Breast epithelium (tissue), 4 donors: ENCODE results near the gene HIP1. TPM values are rescaled to one million over a fixed set of nuclear protein-coding genes. Genes with fewer than 3 reads are reported as not detected.

Experiments
- DNase-seq, 2 donors: peaks; one replicate each; pipeline ENCODE4 v3.0.0-alpha.2; 2019; ENCODE audit warnings: low spot score in 2 of 2
- H3K27ac ChIP-seq, 2 donors: fragments of 200-600 bp; sonication (generic) in 1 of 2; one replicate each; pipeline ENCODE4 v1.5.1; 2016 to 2019; ENCODE audit warnings: mild to moderate bottlenecking in 1 of 2
- H3K27me3 ChIP-seq, 2 donors: fragments of 200-600 bp; sonication (generic) in 1 of 2; one replicate each; pipeline versions ENCODE4 v1.5.1 to v1.6.0; 2017 to 2019; ENCODE audit warnings: control low read depth in 1 of 2, mild to moderate bottlenecking in 1 of 2
- H3K36me3 ChIP-seq: fragments of 200-600 bp; one replicate; pipeline ENCODE4 v1.5.1; 2019
- H3K4me1 ChIP-seq, 2 donors: fragments of 200-600 bp; sonication (generic); one replicate each; pipeline ENCODE4 v1.5.1; 2016 to 2019; ENCODE audit warnings: control low read depth in 1 of 2
- H3K4me3 ChIP-seq, 3 donors: fragments of 200-600 bp; sonication (generic); 1 replicate in 2 of 3; 2 replicates in 1 of 3; pipeline ENCODE4 v1.5.1; 2016 to 2019; ENCODE audit warnings: mild to moderate bottlenecking in 3 of 3, moderate library complexity in 2 of 3
- H3K9me3 ChIP-seq, 2 donors: fragments of 200-600 bp; sonication (generic) in 1 of 2; one replicate each; pipeline ENCODE4 v1.5.1; 2016 to 2019; ENCODE audit warnings: control low read depth in 1 of 2
- POLR2A ChIP-seq: fragments of 450-650 bp; IDR thresholded peaks from one replicate; pipeline ENCODE4 v1.6.1; 2016; ENCODE audit warnings: antibody characterized with exemption, mild to moderate bottlenecking, moderate library complexity
- POLR2AphosphoS5 ChIP-seq, 3 donors: sonication (generic); formaldehyde crosslinking; IDR thresholded peaks; one replicate each; pipeline ENCODE4 v1.6.1; 2017; ENCODE audit warnings: antibody characterized with exemption in 3 of 3
- intact Hi-C: fragments of 100-400 bp; cut with DNase I; formaldehyde crosslinking; loops from one replicate; pipeline ENCODE4 v1.15.1; 2023; ENCODE audit warnings: low total_unique reads
- total RNA-seq, 3 donors: library from RNA; depleted of rRNA; stranded (reverse); fragments of >200 nt; gene quantifications; one replicate each; pipeline ENCODE4 v1.1.0, GENCODE V29; 2016
- TF ChIP-seq, protein P1 (sequence below), 3 donors: fragments of 450-650 bp; IDR thresholded peaks; one replicate each; pipeline ENCODE4 v1.5.1; 2016 to 2017; ENCODE audit warnings: antibody characterized with exemption in 3 of 3, mild to moderate bottlenecking in 3 of 3, moderate library complexity in 3 of 3

The HIP1 gene
- total RNA-seq, 3 donors from 2014 or later, result 20.6 to 24.6 (median 23.8) TPM

DNA sequence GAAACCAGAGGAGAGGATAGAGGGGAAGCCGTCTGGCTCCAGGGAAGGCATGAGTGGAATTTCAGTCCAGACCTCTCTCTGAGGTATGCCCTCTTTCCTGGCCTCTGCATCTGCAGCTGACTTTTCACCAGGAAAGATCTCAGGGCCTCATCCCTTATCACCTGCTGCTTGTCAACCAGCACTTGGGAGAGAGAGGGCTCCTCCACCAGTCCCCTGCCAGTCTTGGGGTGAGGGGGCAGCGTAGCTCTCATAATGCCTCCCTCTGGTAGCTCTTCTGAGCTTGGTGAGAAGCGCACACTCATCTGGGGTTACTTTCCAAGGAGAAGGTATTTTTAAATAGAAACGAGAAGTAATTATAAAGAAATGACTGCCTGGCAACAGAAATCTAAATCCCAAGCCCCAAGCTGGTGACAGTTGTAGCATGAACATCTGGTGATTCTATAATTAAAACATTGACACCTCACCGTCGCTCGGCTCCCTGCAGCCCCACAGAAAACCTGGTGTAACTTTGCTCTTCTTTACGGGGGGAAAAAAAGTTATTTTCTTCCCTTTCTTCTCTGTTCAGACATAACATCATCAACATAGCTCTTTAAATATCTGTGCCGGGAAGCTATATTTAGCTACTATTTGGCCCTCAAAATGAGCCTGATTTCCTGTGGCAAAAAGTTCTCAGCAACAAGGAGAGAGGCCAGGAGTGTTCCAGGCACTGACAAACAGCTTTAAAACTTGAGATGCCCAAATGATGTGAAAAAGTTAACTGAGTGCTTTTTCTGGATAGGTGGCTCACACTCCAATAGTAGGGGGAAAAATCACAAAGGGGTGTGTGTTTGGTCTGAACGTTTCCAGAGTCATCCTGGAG lies 26.9 kb downstream of the HIP1 start:
- Histone ChIP-seq H3K9me3 (peaks cover 12 to 26% of the 10 kb centered on the region in 2 donors), H3K4me3 (no peak overlapping the region), H3K36me3 (no peaks in the 10 kb centered on the region), H3K4me1 (no peaks in the 10 kb centered on the region), H3K27me3 (no peaks in the 10 kb centered on the region), H3K27ac (peak overlapping the region in 1 of 2 donors; percentile 36)
- no peak for TF ChIP-seq POLR2A
- TF ChIP-seq, protein P1, sequence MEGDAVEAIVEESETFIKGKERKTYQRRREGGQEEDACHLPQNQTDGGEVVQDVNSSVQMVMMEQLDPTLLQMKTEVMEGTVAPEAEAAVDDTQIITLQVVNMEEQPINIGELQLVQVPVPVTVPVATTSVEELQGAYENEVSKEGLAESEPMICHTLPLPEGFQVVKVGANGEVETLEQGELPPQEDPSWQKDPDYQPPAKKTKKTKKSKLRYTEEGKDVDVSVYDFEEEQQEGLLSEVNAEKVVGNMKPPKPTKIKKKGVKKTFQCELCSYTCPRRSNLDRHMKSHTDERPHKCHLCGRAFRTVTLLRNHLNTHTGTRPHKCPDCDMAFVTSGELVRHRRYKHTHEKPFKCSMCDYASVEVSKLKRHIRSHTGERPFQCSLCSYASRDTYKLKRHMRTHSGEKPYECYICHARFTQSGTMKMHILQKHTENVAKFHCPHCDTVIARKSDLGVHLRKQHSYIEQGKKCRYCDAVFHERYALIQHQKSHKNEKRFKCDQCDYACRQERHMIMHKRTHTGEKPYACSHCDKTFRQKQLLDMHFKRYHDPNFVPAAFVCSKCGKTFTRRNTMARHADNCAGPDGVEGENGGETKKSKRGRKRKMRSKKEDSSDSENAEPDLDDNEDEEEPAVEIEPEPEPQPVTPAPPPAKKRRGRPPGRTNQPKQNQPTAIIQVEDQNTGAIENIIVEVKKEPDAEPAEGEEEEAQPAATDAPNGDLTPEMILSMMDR (IDR thresholded peaks at IDR 0.05), result no peak
- no peak for TF ChIP-seq POLR2AphosphoS5 (IDR thresholded peaks at IDR 0.05)
- no peak for DNase-seq
- intact Hi-C loops, result no loop called here

DNA sequence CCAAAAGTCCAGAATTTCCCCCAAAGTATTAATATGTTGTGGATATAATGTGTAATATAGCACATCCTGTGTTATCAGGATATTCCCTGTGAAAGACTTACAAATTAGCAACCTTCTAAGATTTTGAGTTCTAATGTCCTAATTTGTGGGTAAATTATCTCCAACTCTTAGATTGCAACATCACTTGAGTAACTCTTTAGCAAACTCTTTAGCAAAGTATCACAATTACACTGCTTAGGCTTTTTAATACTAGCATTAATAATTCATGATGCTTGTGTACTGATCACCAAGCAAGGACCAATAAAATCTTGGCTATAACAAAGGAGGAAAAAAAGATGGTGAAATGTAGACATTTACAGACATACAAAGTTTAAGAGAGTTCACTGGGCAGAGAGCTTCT lies 27.7 kb downstream of the HIP1 start:
- Histone ChIP-seq H3K36me3 (no peaks in the 10 kb centered on the region), H3K4me3 (no peak overlapping the region), H3K27ac (no peak overlapping the region), H3K4me1 (no peaks in the 10 kb centered on the region), H3K9me3 (peaks cover 12 to 26% of the 10 kb centered on the region in 2 donors), H3K27me3 (no peaks in the 10 kb centered on the region)
- DNase-seq, result no peak
- TF ChIP-seq POLR2A, result no peak
- intact Hi-C loops, result no loop called here

DNA sequence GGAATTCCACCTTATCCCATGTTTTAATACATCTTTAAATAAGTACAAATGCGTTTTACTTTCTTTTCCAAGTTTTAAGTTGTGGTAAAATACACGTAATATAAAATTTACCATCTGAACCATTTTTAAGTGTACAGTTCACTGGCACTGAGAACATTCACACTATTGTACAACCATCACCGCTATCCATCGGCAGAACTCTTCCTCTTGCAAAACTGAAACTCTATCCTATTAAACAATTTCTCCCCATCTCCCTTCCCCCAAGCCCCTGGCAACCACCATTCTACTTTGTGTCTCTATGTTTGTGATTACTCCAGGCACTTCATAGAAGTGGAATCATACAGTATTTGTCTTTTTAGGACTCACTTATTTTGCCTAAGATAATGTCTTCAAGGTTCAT lies 33.8 kb downstream of the HIP1 start:
- H3K27ac ChIP-seq, result no peak overlapping the region
- H3K9me3 ChIP-seq, result peaks cover 5 to 8% of the 10 kb centered on the region in 2 donors
- H3K4me3 ChIP-seq, result no peak overlapping the region
- intact Hi-C loops, result no loop called here
- H3K27me3 ChIP-seq, result no peaks in the 10 kb centered on the region
- no peaks in the 10 kb centered on the region for H3K4me1 ChIP-seq
- TF ChIP-seq POLR2AphosphoS5 (IDR thresholded peaks at IDR 0.05), result no peak
- TF ChIP-seq, protein P1 (IDR thresholded peaks at IDR 0.05), result no peak
- TF ChIP-seq POLR2A, result no peak
- DNase-seq, result no peak
- no peaks in the 10 kb centered on the region for H3K36me3 ChIP-seq

DNA sequence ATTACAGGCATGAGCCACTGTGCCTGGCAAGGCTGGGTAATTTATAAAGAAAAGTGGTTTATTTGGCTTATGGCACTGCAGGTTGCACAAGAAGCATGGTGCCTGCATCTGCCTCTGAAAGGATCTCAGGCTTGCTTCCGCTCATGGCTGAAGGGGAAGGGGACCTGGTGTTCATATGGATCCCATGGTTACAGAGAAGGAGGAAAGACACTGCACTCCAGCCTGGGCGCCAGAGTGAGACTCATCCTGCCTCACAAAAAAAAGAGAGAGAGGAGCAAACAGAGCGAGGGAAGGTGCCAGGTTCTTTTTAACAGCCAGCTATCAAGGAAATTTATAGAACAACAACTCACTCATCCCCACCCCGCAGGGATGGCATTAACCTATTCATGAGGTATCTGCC lies 36.2 kb downstream of the HIP1 start:
- intact Hi-C loops, result no loop called here
- Histone ChIP-seq H3K4me1 (no peaks in the 10 kb centered on the region), H3K27me3 (no peaks in the 10 kb centered on the region), H3K36me3 (no peaks in the 10 kb centered on the region), H3K9me3 (no peaks in the 10 kb centered on the region), H3K4me3 (no peak overlapping the region), H3K27ac (no peak overlapping the region)
- TF ChIP-seq POLR2AphosphoS5 (IDR thresholded peaks at IDR 0.05) (no peak), POLR2A (no peak)
- TF ChIP-seq, protein P1 (IDR thresholded peaks at IDR 0.05), result no peak
- no peak for DNase-seq

DNA sequence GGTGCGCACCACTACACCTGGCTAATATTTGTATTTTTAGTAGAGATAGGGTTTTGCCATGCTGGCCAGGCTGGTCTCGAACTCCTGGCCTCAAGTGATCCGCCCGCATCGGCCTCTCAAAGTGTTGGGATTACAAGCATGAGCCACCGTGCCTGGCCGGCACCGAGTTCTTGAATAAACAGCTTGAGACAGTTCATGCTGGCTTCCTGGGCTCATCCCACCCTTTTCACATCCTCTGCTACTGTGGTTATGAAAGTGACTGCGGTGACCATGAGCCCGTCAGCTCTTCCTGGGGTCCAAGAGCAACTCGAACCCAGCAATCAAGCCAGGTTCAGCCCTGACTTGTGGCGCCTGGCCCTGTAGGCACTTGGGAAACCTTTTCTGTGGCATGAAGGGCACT lies 38.7 kb downstream of the HIP1 start:
- Histone ChIP-seq H3K27ac (no peak overlapping the region), H3K9me3 (no peaks in the 10 kb centered on the region), H3K36me3 (no peaks in the 10 kb centered on the region), H3K4me1 (no peaks in the 10 kb centered on the region), H3K27me3 (no peaks in the 10 kb centered on the region), H3K4me3 (no peak overlapping the region)
- intact Hi-C loops, result no loop called here
- no peak for DNase-seq
- TF ChIP-seq POLR2A, result no peak
- TF ChIP-seq, protein P1 (IDR thresholded peaks at IDR 0.05), result no peak
- TF ChIP-seq POLR2AphosphoS5 (IDR thresholded peaks at IDR 0.05), result no peak
